Breast epithelium (tissue), 4 donors: ENCODE data around the gene FOXC1. TPM values are rescaled to one million over a fixed set of nuclear protein-coding genes. Genes with fewer than 3 reads are reported as not detected.

ENCODE experiments used
- DNase-seq, 2 donors: peaks; one replicate each; pipeline ENCODE4 v3.0.0-alpha.2; 2019; ENCODE audit warnings: low spot score in 2 of 2
- H3K27ac ChIP-seq, 2 donors: fragments of 200-600 bp; sonication (generic) in 1 of 2; one replicate each; pipeline ENCODE4 v1.5.1; 2016 to 2019; ENCODE audit warnings: mild to moderate bottlenecking in 1 of 2
- H3K27me3 ChIP-seq, 2 donors: fragments of 200-600 bp; sonication (generic) in 1 of 2; one replicate each; pipeline versions ENCODE4 v1.5.1 to v1.6.0; 2017 to 2019; ENCODE audit warnings: control low read depth in 1 of 2, mild to moderate bottlenecking in 1 of 2
- H3K36me3 ChIP-seq: fragments of 200-600 bp; one replicate; pipeline ENCODE4 v1.5.1; 2019
- H3K4me1 ChIP-seq, 2 donors: fragments of 200-600 bp; sonication (generic); one replicate each; pipeline ENCODE4 v1.5.1; 2016 to 2019; ENCODE audit warnings: control low read depth in 1 of 2
- H3K4me3 ChIP-seq, 3 donors: fragments of 200-600 bp; sonication (generic); 1 replicate in 2 of 3; 2 replicates in 1 of 3; pipeline ENCODE4 v1.5.1; 2016 to 2019; ENCODE audit warnings: mild to moderate bottlenecking in 3 of 3, moderate library complexity in 2 of 3
- H3K9me3 ChIP-seq, 2 donors: fragments of 200-600 bp; sonication (generic) in 1 of 2; one replicate each; pipeline ENCODE4 v1.5.1; 2016 to 2019; ENCODE audit warnings: control low read depth in 1 of 2
- CTCF ChIP-seq, 3 donors: fragments of 450-650 bp; IDR thresholded peaks; one replicate each; pipeline ENCODE4 v1.5.1; 2016 to 2017; ENCODE audit warnings: antibody characterized with exemption in 3 of 3, mild to moderate bottlenecking in 3 of 3, moderate library complexity in 3 of 3
- POLR2A ChIP-seq: fragments of 450-650 bp; IDR thresholded peaks from one replicate; pipeline ENCODE4 v1.6.1; 2016; ENCODE audit warnings: antibody characterized with exemption, mild to moderate bottlenecking, moderate library complexity
- POLR2AphosphoS5 ChIP-seq, 3 donors: sonication (generic); formaldehyde crosslinking; IDR thresholded peaks; one replicate each; pipeline ENCODE4 v1.6.1; 2017; ENCODE audit warnings: antibody characterized with exemption in 3 of 3
- intact Hi-C: fragments of 100-400 bp; cut with DNase I; formaldehyde crosslinking; loops from one replicate; pipeline ENCODE4 v1.15.1; 2023; ENCODE audit warnings: low total_unique reads
- total RNA-seq, 3 donors: library from RNA; depleted of rRNA; stranded (reverse); fragments of >200 nt; gene quantifications; one replicate each; pipeline ENCODE4 v1.1.0, GENCODE V29; 2016

FOXC1 gene
- total RNA-seq, 3 donors from 2014 or later = 3.7 to 13.2 (median 7.5) TPM

GRCh38 chr6:1662534-1662933 is 52.8 kb downstream of the FOXC1 start:
- Histone ChIP-seq H3K27me3 (no peaks in the 10 kb centered on the region), H3K4me3 (no peak overlapping the region), H3K36me3 (no peaks in the 10 kb centered on the region), H3K9me3 (no peaks in the 10 kb centered on the region), H3K27ac (no peak overlapping the region), H3K4me1 (no peaks in the 10 kb centered on the region)
- DNase-seq = no peak
- TF ChIP-seq POLR2AphosphoS5 (IDR thresholded peaks at IDR 0.05) (no peak), CTCF (IDR thresholded peaks at IDR 0.05) (no peak), POLR2A (no peak)
- intact Hi-C loops = no loop called here

Other genes starting within 250 kb of the FOXC1 start
- gene FOXF2, start 220.3 kb upstream of the FOXC1 start, total RNA-seq = 1 to 10 TPM in 2 of 3 donors, under 1 TPM in 1; 0.73 to 4.9 (median 1.6) TPM